PFSK-1 (cell line): ENCODE results near the gene PRPSAP2.

Experiments
- FOXP2 ChIP-seq: optimal IDR thresholded peaks from 2 replicates; pipeline ENCODE3; 2011; ENCODE audit warnings: borderline replicate concordance, control low read depth, inconsistent platforms; ENCODE audit not compliant: insufficient read depth; ENCODE audit errors: extremely low read length, extremely low read depth
- POLR2AphosphoS5 ChIP-seq: IDR thresholded peaks from 2 replicates; pipeline ENCODE4 v1.6.1; 2012; ENCODE audit warnings: low read depth, mild to moderate bottlenecking, control low read depth, low read length, moderate library complexity
- REST ChIP-seq, 2 experiments: IDR thresholded peaks; 2 replicates each; pipeline versions ENCODE4 v1.6.1 to v1.8.0; 2011 to 2012; ENCODE audit warnings: low read depth in 2 of 2, low read length in 2 of 2, control low read depth in 1 of 2, inconsistent platforms in 1 of 2, mild to moderate bottlenecking in 1 of 2, moderate library complexity in 1 of 2; ENCODE audit not compliant: insufficient read depth in 1 of 2
- SIN3A ChIP-seq: IDR thresholded peaks from 2 replicates; pipeline ENCODE4 v1.6.1; 2012; ENCODE audit warnings: mild to moderate bottlenecking, low read length, moderate library complexity, borderline replicate concordance; ENCODE audit not compliant: insufficient read depth
- TAF1 ChIP-seq: IDR thresholded peaks from 2 replicates; pipeline ENCODE4 v1.6.1; 2012; ENCODE audit warnings: low read length, control low read depth, borderline replicate concordance; ENCODE audit not compliant: insufficient read depth

Gene PRPSAP2

GRCh38 chr17:18959845-18960240 is 101.9 kb downstream of the PRPSAP2 start:
- TF ChIP-seq TAF1: no peak
- no peak for TF ChIP-seq REST (IDR thresholded peaks at IDR 0.05; ENCODE audit: insufficient read depth in 1 of 2, low read depth in 2 of 2, low read length in 2 of 2)
- TF ChIP-seq SIN3A: no peak
- no peak for TF ChIP-seq FOXP2
- no peak for TF ChIP-seq POLR2AphosphoS5

GRCh38 chr17:18960241-18960665 is 102.3 kb downstream of the PRPSAP2 start:
- TF ChIP-seq SIN3A (no peak), POLR2AphosphoS5 (no peak), FOXP2 (no peak), TAF1 (no peak)

- TF ChIP-seq SIN3A (no peak), POLR2AphosphoS5 (no peak), FOXP2 (peak; percentile 76), TAF1 (no peak), REST (IDR thresholded peaks at IDR 0.05; ENCODE audit: insufficient read depth in 1 of 2, low read depth in 2 of 2, low read length in 2 of 2) (no peak)
Observed at GRCh38 chr17:18960803-18961511, 103.0 kb downstream of the PRPSAP2 start.

- TF ChIP-seq REST (IDR thresholded peaks at IDR 0.05; ENCODE audit: insufficient read depth in 1 of 2, low read depth in 2 of 2, low read length in 2 of 2) (no peak), POLR2AphosphoS5 (no peak), TAF1 (no peak), FOXP2 (no peak), SIN3A (no peak)
Observed at GRCh38 chr17:18961634-18962493, 103.9 kb downstream of the PRPSAP2 start.

- TF ChIP-seq POLR2AphosphoS5 (no peak), FOXP2 (no peak), TAF1 (no peak), SIN3A (no peak), REST (IDR thresholded peaks at IDR 0.05; ENCODE audit: insufficient read depth in 1 of 2, low read depth in 2 of 2, low read length in 2 of 2) (no peak)
Observed at GRCh38 chr17:18962494-18962815, 104.5 kb downstream of the PRPSAP2 start.
